HepG2 (cell line): ENCODE results near the gene PFKL. TPM values are rescaled to one million over a fixed set of nuclear protein-coding genes. Genes with fewer than 3 reads are reported as not detected.
A peak's percentile ranks its signal among the peaks of the same experiment; 100 is the strongest.

Experiments
- ELF1 ChIP-seq: sonication (generic); formaldehyde crosslinking; IDR thresholded peaks from 2 replicates; pipeline ENCODE4 v1.4.0; 2020; ENCODE audit warnings: missing genetic modification reagents
- ESRRA ChIP-seq: sonication (generic); formaldehyde crosslinking; IDR thresholded peaks from 2 replicates; pipeline ENCODE4 v1.5.1; 2020; ENCODE audit warnings: mild to moderate bottlenecking, low read depth, missing genetic modification reagents
- FLYWCH1 ChIP-seq: sonication (generic); formaldehyde crosslinking; IDR thresholded peaks from 2 replicates; pipeline ENCODE4 v1.8.1; 2023; ENCODE audit warnings: mild to moderate bottlenecking, missing genetic modification reagents
- MEIS1 ChIP-seq: sonication (generic); formaldehyde crosslinking; IDR thresholded peaks from 2 replicates; pipeline ENCODE4 v1.9.0; 2021; ENCODE audit warnings: mild to moderate bottlenecking, missing genetic modification reagents, moderate library complexity, borderline replicate concordance
- NR2F6 ChIP-seq, 2 experiments: IDR thresholded peaks; 2 replicates each; pipeline ENCODE4 v1.6.1; 2016; ENCODE audit warnings: antibody characterized with exemption in 1 of 2, mild to moderate bottlenecking in 1 of 2
- POLR2AphosphoS5 ChIP-seq: IDR thresholded peaks from 2 replicates; pipeline ENCODE4 v1.6.1; 2012; ENCODE audit warnings: low read depth, low read length
- SAP130 ChIP-seq: IDR thresholded peaks from 2 replicates; pipeline ENCODE4 v1.6.1; 2016; ENCODE audit warnings: low read depth
- SIN3A ChIP-seq: IDR thresholded peaks from 2 replicates; pipeline ENCODE4 v1.6.1; 2011; ENCODE audit warnings: low read depth, mild to moderate bottlenecking, control low read depth, low read length, borderline replicate concordance
- SMAD1 ChIP-seq: sonication (generic); formaldehyde crosslinking; IDR thresholded peaks from 2 replicates; pipeline ENCODE4 v1.4.0; 2020; ENCODE audit warnings: missing genetic modification reagents, low read depth, mild to moderate bottlenecking, borderline replicate concordance
- TP53 ChIP-seq: sonication (generic); formaldehyde crosslinking; conservative IDR thresholded peaks from 2 replicates; pipeline ENCODE4 v1.4.0; 2020; ENCODE audit warnings: missing genetic modification reagents
- ZIK1 ChIP-seq: sonication (generic); formaldehyde crosslinking; IDR thresholded peaks from 2 replicates; pipeline ENCODE4 v1.5.0; 2020; ENCODE audit warnings: mild to moderate bottlenecking, low read depth, missing genetic modification reagents, borderline replicate concordance
- ZNF205 ChIP-seq: IDR thresholded peaks from 2 replicates; pipeline ENCODE4 v1.6.1; 2018; ENCODE audit warnings: missing biosample characterization, missing genetic modification reagents
- ZNF629 ChIP-seq: sonication (generic); formaldehyde crosslinking; conservative IDR thresholded peaks from 2 replicates; pipeline ENCODE4 v1.5.0; 2020; ENCODE audit warnings: missing genetic modification reagents
- ZNF644 ChIP-seq: IDR thresholded peaks from 2 replicates; pipeline ENCODE4 v1.6.1; 2016; ENCODE audit warnings: low read depth
- ZNF850 ChIP-seq: sonication (generic); formaldehyde crosslinking; conservative IDR thresholded peaks from 2 replicates; pipeline ENCODE4 v1.9.0; 2021; ENCODE audit warnings: mild to moderate bottlenecking, missing genetic modification reagents
- ZSCAN31 ChIP-seq: sonication (generic); formaldehyde crosslinking; IDR thresholded peaks from 2 replicates; pipeline ENCODE4 v1.5.0; 2020; ENCODE audit warnings: low read depth, mild to moderate bottlenecking, missing genetic modification reagents
- polyA plus RNA-seq, 8 experiments: library from polyadenylated mRNA; depleted of rRNA in 3 of 8; stranded (reverse) in 7 of 8; unstranded in 1 of 8; fragments of >200 nt; fragmentation: Illumina TruSeq in 4 of 8; extraction: Trizol in 4 of 8; gene quantifications; 2 replicates each; pipeline versions ENCODE4 v1.2.1 to v1.2.3, GENCODE V29; 2011 to 2016; ENCODE audit warnings: low read depth in 4 of 8, missing spikeins in 1 of 8, mixed read lengths in 1 of 8; ENCODE audit not compliant: insufficient read depth in 1 of 8
- total RNA-seq, 5 experiments: library from RNA; depleted of rRNA; stranded (reverse); fragments of >200 nt; fragmentation: Illumina TruSeq; extraction: Trizol; gene quantifications; 2 replicates each; pipeline ENCODE4 v1.2.3, GENCODE V29; 2016; ENCODE audit warnings: low read depth in 1 of 5
- TF ChIP-seq, protein P1 (sequence below): sonication (generic); formaldehyde crosslinking; IDR thresholded peaks from 2 replicates; pipeline ENCODE4 v1.5.1; 2020; ENCODE audit warnings: mild to moderate bottlenecking, missing genetic modification reagents
- TF ChIP-seq, protein P2 (sequence below): sonication (generic); formaldehyde crosslinking; IDR thresholded peaks from 2 replicates; pipeline ENCODE4 v1.5.1; 2020; ENCODE audit warnings: mild to moderate bottlenecking, missing genetic modification reagents, moderate library complexity
- TF ChIP-seq, protein P3 (sequence below): sonication (generic); formaldehyde crosslinking; conservative IDR thresholded peaks from 2 replicates; pipeline ENCODE4 v1.8.0; 2022; ENCODE audit warnings: low read depth, missing genetic modification reagents
- TF ChIP-seq, protein P4 (sequence below): fragments of 450-650 bp; IDR thresholded peaks from 2 replicates; pipeline ENCODE4 v1.6.1; 2016

PFKL gene
- total and polyA plus RNA-seq, 2 of the 13 experiments (the other 11 are each of a cell fraction or from before 2014, with no cell fraction given), result 92.8 to 106 TPM

- TF ChIP-seq, protein P1, sequence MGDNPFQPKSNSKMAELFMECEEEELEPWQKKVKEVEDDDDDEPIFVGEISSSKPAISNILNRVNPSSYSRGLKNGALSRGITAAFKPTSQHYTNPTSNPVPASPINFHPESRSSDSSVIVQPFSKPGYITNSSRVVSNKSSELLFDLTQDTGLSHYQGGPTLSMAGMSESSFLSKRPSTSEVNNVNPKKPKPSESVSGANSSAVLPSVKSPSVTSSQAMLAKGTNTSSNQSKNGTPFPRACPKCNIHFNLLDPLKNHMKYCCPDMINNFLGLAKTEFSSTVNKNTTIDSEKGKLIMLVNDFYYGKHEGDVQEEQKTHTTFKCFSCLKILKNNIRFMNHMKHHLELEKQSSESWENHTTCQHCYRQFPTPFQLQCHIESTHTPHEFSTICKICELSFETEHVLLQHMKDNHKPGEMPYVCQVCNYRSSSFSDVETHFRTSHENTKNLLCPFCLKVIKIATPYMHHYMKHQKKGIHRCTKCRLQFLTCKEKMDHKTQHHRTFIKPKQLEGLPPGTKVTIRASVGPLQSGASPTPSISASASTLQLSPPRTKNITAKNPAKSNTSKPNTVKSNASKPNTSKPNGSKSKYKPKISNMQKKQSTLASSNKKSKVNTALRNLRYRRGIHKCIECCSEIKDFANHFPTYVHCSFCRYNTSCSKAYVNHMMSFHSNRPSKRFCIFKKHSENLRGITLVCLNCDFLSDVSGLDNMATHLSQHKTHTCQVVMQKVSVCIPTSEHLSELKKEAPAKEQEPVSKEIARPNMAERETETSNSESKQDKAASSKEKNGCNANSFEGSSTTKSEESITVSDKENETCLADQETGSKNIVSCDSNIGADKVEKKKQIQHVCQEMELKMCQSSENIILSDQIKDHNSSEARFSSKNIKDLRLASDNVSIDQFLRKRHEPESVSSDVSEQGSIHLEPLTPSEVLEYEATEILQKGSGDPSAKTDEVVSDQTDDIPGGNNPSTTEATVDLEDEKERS (CRISPR knock-in tag), result no peak
- TF ChIP-seq, protein P2, sequence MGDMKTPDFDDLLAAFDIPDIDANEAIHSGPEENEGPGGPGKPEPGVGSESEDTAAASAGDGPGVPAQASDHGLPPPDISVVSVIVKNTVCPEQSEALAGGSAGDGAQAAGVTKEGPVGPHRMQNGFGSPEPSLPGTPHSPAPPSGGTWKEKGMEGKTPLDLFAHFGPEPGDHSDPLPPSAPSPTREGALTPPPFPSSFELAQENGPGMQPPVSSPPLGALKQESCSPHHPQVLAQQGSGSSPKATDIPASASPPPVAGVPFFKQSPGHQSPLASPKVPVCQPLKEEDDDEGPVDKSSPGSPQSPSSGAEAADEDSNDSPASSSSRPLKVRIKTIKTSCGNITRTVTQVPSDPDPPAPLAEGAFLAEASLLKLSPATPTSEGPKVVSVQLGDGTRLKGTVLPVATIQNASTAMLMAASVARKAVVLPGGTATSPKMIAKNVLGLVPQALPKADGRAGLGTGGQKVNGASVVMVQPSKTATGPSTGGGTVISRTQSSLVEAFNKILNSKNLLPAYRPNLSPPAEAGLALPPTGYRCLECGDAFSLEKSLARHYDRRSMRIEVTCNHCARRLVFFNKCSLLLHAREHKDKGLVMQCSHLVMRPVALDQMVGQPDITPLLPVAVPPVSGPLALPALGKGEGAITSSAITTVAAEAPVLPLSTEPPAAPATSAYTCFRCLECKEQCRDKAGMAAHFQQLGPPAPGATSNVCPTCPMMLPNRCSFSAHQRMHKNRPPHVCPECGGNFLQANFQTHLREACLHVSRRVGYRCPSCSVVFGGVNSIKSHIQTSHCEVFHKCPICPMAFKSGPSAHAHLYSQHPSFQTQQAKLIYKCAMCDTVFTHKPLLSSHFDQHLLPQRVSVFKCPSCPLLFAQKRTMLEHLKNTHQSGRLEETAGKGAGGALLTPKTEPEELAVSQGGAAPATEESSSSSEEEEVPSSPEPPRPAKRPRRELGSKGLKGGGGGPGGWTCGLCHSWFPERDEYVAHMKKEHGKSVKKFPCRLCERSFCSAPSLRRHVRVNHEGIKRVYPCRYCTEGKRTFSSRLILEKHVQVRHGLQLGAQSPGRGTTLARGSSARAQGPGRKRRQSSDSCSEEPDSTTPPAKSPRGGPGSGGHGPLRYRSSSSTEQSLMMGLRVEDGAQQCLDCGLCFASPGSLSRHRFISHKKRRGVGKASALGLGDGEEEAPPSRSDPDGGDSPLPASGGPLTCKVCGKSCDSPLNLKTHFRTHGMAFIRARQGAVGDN (CRISPR knock-in tag), result peak; percentile 65
- TF ChIP-seq NR2F6 (IDR thresholded peaks at IDR 0.05), result peak; percentile 56; the same call in 1 of the 2 replicates
- TF ChIP-seq NR2F6 (CRISPR knock-in tag; IDR thresholded peaks at IDR 0.05), result peak; percentile 61; the same call in 1 of the 2 replicates
- peak; percentile 45; the same call in 1 of the 2 replicates for TF ChIP-seq POLR2AphosphoS5
- TF ChIP-seq, protein P3, sequence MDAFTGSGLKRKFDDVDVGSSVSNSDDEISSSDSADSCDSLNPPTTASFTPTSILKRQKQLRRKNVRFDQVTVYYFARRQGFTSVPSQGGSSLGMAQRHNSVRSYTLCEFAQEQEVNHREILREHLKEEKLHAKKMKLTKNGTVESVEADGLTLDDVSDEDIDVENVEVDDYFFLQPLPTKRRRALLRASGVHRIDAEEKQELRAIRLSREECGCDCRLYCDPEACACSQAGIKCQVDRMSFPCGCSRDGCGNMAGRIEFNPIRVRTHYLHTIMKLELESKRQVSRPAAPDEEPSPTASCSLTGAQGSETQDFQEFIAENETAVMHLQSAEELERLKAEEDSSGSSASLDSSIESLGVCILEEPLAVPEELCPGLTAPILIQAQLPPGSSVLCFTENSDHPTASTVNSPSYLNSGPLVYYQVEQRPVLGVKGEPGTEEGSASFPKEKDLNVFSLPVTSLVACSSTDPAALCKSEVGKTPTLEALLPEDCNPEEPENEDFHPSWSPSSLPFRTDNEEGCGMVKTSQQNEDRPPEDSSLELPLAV (CRISPR knock-in tag), result no peak
- TF ChIP-seq, protein P4, sequence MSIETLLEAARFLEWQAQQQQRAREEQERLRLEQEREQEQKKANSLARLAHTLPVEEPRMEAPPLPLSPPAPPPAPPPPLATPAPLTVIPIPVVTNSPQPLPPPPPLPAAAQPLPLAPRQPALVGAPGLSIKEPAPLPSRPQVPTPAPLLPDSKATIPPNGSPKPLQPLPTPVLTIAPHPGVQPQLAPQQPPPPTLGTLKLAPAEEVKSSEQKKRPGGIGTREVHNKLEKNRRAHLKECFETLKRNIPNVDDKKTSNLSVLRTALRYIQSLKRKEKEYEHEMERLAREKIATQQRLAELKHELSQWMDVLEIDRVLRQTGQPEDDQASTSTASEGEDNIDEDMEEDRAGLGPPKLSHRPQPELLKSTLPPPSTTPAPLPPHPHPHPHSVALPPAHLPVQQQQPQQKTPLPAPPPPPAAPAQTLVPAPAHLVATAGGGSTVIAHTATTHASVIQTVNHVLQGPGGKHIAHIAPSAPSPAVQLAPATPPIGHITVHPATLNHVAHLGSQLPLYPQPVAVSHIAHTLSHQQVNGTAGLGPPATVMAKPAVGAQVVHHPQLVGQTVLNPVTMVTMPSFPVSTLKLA, result peak; percentile 26; the same call in 1 of the 2 replicates
- TF ChIP-seq SAP130 (CRISPR knock-in tag), result peak; percentile 95
- 0 out of 2 replicates have a peak, but pooled peaks have one; percentile 36 for TF ChIP-seq ZNF205 (CRISPR knock-in tag)
- peak; percentile 47; the same call in 1 of the 2 replicates for TF ChIP-seq ZNF644 (CRISPR knock-in tag)
- no peak for TF ChIP-seq ZNF850 (CRISPR knock-in tag)
- peak; percentile 40; the same call in 1 of the 2 replicates for TF ChIP-seq ZNF629 (CRISPR knock-in tag)
- TF ChIP-seq SIN3A, result peak; percentile 77; the same call in 1 of the 2 replicates
- 0 out of 2 replicates have a peak, but pooled peaks have one; percentile 33 for TF ChIP-seq MEIS1 (CRISPR knock-in tag)
- no peak for TF ChIP-seq SMAD1
- peak; percentile 60 for TF ChIP-seq ELF1 (CRISPR knock-in tag)
- no peak for TF ChIP-seq TP53 (CRISPR knock-in tag)
- 0 out of 2 replicates have a peak, but pooled peaks have one; percentile 54 for TF ChIP-seq ZSCAN31
- TF ChIP-seq FLYWCH1, result no peak
- no peak for TF ChIP-seq ZIK1 (CRISPR knock-in tag)
- TF ChIP-seq ESRRA, result peak; percentile 45
Measured at GRCh38 chr21:44303490-44303981, 3.7 kb downstream of the PFKL start (continued).
